ENCODE data around the gene AGPAT3.

The AGPAT3 gene

DNA sequence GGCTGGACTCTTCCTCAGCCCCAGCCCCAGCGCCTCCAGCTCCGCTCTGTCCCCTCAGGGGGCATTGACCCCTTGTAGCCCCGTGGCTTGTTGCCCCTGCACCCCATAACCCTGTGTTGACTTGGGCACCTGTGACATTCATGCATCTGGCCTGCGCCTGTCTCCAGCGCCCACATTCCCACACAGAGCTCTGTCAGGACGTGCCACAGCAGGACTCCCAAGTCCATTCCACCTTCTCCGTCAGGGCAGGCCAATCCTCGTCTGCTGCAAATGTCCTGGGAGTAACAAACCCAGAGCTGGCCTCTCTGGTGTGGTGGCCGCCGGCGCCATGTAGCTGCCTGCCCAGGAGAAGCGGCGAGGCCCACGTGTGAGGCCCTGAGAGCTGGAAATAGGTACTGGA is 60.6 kb downstream of the AGPAT3 start:
- DNase-seq = no peak

DNA sequence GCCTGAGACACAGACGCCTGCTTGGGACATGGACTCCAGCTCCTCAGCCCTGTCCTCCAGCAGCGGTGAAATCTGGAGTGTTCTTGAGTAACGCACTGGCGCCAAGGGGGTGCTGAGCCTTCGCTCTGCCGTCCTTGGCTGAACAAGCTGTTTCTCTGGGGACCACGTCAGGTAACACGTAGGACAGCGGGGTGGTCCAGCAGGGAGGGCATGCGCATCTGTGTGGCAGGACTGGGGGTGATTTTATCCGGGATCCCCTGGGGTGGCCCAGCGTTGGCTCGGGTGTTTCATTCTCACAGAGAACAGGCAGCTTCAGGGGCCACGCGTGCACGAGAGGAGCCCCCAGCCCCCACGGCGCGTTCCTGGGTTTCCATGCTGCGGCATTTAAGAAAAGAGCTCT is 61.2 kb downstream of the AGPAT3 start:
- no peak for DNase-seq

DNA sequence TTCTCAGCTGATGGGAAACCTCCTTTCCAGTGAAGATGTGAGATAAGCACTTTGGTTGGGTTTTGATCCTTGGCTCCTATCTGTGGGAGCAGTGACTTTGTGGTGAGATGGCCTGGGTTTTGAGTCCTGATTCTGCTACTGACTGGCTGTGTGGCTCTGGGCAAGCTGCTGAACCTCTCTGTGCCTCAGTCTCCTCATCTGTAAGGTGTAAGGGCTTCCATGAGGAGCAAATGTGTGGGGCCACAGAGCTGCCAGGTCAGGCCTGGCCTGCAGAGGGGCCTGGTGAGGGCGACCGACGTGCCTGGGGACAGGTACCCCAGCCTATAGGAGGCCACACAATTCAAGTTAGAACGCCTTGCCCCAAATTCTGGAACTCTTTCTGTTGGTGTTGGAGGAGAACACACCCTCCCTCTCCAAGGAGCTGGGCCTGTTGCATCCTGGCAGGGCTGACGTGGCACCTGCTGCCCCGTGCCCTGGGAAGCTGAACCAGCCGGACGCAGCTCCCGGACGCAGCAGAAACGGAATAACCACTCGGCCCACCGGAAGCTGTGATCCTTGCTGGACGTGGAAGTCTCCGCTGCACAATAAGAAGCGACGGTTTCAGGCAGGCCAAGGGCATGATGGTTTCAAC is 62.7 kb downstream of the AGPAT3 start:
- no peak for DNase-seq

DNA sequence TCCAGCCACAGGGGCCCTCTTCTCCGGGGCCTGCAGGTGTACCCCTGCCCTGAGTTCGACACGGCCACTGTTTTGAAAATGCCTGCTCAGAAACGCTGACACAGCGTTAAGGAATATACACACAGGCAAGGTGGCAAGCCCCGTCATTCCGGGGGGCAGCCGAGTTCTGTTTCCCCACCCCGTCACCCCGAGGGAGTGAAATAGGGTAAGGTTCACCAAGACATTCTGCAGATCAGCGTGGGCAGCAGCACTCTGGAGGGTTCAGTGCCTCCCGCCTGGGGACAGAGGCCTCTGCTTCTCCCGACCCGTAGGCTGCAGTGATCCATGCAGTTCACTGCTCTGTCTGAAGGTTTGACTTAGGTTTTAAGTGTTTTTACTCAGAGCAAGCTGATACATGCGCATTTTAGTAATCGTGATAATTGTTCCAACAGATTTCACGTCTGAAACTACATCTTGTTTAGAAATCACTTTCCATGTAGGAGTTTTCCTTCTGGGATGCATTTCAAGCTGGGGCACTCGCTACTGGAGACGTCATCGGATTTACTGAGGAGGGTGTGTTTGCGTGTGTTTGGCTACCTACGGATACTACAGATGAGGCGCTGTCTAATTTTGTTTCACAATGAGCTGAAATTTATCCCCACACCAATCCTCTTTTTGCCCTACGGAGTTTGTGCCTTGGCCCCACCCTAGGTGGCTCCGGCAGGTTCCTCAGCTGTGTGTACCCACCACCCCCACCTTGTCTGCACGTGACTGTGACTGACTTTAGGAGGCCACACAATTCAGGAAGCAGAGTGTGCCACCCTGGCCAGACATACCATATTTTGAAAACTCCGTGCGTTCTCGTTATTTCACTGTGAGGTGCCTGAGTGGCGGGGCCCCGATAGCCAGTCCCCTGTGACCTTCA is 63.5 kb downstream of the AGPAT3 start:
- DNase-seq = no peak

DNA sequence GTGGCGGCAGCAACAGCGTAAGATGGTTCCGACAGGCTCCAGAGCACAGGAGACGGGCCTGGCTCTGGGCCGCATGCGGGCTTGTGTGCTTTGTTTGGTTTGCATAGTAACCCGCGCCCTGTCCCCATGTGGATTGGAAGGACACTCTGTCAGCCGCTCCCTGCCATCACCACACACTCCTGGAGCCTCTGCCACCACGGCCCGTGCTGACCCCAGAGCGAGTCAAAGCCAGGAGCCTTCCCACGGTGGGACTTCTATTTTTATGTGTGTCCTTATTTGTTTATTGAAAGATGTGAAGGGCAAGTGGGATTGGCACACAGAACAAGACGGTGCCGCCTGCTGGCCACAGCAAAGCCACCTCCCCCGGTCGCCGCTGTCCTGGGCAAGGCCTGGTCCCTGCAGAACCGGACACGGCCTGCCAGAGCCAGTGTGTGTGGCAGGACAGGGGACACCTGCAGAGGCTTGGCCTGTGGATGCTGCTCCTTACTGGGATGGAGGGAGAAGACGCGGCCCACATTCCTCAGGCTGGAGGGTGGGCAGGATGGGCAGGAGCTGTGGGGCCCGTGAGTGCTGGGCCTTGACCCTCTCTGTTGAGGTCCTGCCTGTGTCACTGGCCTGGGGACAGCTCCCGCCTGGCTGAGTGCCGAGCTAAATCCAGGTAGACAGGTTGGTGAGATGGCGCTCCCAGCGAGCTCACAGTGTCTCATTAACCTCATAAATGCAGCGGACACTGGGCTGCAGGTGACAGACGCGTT is 64.4 kb downstream of the AGPAT3 start:
- no peak for DNase-seq

DNA sequence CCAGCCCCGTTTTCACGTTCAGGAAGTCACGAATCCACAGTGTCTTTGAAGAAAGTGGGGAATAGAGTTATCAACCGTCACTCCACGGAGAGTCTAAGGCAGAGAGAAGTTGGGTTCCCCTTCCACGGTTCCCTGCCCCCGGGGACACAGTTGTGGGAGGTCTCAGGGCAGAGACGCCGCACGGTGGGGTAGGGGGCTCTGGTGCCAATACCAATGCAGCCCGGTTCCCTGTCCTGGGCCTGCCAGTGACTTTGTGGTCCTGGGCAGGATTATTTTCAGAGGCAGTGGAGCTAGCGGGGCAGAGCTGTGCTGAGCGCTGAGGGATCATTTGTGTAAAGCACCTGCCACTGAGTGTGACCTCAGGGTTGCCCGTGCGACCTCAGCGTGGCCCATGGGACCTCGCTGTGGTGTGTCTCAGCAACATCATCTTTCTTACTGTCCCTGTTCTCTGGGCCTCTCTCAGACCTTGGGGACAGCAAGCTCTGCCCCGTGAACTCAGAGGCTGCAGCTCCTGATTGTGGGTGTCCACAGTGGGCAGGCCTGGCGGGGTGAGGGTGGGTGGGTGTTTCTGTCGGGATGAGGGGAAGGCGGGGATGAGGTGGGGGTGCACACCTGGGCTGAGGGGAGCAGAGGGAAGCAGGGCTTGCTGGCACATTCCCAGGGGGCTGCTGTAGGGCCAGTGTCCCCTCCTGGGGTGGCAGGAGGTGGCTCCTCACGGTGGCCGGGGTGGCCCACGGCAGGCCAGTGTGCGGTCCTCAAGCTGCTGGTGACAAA is 65.2 kb downstream of the AGPAT3 start:
- DNase-seq = no peak

DNA sequence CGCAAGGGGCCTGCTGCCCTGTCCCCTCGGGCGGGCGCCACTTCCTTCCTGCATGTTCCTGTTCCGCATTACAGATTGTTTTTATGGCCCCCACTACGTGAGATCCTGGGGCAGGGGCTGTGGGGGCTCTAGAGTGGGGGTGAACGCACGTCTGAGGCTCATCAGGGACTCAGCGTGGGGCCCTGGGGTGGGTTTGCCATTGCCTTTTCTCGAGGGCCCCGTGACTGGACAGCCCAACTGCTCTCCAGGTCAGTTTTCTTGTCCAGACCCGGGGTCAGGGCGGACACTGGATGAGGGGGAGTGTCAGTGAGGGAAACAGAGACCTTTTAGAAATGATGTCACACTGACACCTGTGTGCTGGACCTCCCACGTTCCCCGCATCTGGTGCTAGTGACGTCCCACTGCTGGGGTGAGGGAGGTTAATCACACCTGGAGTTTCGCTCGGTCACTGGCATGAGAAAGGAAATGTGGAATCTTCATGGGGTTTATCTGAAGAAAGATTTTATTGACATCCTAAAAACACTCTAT is 65.9 kb downstream of the AGPAT3 start:
- no peak for DNase-seq

DNA sequence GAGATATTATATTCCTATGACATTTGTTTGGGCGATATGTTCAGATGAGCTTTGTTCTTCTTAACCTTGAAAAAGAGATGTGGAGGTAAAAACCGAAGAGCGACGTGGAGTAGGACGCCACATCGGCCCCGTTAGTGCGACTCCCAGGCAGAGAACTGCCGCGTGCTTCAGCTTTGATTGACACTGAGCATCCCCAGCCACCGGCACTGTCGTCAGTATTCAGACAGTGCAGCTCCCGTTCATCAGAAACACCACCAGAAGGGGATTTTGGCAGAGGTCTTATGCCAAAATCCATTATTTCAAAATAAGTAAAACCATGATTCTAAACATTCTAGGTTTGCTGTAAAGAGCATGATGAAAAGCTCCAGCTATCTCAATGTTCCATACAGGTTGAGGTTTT is 66.5 kb downstream of the AGPAT3 start:
- DNase-seq = no peak

DNA sequence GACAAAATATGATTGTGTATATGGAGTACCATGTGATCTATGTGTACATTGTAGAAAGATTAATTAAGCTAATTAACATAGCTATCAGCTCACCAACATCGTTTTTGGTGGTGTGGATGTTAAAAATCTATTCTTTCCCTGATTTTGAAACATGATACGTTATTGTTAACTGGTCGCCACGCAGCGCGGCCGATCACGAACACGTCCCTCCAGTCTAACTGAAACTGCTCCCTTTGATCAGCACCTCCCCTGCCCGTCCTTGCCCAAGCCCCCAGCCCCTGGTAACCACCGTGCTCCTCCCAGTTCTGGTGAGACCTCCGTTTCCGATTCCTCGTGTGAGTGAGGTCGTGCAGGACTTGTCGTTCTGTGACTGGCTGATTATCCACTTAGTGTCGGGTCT is 67.0 kb downstream of the AGPAT3 start:
- DNase-seq = no peak

DNA sequence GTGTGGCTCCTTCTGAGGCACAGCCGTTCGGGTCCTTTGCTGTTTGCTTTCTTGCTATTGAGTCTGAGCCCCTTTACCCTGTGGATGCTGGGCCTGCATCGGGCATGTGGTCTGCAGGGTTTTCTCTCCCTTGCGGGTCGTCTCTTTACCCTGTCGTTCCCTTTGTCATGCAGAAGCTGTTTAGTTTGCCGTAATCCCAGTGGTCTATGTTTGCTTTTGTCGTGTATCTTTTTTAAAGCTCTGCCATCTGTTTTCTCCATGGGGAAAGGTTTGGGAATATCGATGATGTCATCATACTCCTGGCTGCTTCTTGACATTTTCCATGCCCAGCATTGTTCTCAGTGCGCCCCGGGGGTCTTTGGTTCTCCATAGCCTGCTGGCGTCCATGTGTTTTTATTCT is 68.2 kb downstream of the AGPAT3 start:
- no peak for DNase-seq

DNA sequence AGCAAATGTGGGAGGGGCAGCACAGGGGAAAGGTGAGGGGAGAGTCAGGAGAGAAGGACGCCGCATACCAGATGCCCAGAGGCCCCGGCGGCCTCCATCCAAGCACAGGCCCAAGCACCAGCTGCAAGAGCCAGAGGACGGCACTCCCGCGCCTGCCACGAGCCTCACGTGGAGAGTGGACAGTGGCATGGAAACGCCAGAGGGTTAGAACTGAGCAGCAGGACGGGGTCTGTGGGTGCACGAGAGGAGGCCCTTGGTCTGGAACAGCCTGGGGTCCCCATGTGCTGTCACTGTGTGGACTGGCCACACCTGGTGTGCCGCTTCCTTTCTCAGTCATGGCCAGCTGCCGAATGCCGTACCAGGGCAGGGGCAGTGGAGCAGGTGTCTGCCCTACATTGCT is 68.7 kb downstream of the AGPAT3 start:
- DNase-seq = no peak

DNA sequence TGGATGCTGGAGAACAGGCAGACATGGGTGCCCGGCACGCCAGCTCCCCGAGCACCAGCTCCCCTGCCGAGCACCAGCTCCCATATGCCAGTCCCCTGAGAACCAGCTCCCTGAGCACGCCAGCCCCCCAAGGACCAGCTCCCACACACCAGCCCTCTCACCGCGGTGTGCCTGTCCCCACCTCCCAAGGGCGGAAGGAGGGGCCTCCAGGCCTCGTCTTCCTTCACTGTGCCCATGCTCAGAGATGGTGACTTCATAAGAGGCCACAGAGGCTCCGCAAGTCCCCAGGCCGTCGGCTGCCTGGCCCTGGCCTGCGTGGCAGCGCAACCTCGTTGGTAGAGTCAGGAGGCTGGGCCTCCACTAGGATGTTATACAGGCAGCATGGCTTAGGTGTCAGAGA is 69.1 kb downstream of the AGPAT3 start:
- no peak for DNase-seq

DNA sequence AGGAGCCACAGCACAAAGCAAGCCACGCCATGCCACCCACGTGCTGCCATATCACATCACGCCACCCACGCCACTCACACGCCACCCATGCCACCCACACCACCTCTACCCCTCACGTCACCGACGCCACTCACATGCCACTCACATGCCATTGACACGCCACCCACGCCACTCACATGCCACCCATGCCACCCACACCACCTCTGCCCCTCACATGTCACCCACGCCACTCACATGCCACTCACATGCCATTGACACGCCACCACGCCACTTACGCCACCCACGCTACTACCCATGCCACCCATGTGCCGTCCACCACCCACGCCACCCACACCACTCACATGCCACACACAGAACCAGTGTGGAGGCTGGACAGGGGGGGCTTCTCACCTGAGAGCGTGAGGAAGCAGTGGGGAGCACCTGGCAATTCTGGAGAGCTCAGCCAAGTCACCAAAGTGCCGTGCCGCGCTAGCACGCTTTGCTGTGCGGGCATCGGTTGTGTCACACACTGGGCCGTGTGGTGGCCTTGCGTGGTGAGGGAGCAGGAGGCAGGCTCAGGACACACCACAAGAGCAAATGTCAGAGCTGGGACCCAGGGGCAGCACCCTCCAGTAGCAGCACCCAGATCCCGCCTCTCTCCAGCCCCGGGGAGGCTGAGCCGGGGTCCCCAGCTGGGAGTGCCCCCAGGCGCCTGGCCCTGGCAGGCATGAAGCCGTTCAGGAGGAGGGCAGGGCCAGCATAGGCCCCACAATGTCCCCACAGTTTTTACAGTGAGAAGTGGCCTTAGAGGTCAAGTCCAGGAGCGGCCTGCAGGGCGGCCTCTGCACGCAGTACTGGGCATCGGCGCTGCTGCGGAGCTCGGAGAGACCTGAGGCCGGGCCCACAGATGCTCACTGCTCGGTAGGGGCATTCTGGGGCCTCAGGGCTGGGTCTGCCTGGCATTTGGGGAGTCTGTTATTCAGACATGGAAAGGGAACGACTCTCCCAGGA is 70.0 kb downstream of the AGPAT3 start:
- DNase-seq = no peak

DNA sequence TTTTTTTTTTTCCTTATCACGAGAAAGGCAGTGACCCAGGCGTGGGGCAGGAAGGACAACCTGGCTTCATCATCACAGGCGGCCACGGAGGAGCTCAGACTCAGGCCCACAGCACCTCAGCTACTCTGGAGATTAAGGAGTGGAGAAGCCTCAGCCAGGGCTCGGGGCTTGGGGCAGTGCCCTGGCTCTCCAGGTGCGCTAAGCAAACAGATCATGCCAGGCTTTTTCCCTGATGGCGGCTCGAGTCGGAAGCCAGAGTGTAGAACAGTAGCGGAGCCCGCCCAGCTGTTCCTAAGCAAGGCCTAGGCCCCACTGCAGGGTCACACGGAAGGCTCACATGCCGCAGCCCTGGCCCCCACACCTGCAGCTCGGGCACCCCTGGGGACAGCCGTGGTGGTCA is 70.7 kb downstream of the AGPAT3 start:
- no peak for DNase-seq

DNA sequence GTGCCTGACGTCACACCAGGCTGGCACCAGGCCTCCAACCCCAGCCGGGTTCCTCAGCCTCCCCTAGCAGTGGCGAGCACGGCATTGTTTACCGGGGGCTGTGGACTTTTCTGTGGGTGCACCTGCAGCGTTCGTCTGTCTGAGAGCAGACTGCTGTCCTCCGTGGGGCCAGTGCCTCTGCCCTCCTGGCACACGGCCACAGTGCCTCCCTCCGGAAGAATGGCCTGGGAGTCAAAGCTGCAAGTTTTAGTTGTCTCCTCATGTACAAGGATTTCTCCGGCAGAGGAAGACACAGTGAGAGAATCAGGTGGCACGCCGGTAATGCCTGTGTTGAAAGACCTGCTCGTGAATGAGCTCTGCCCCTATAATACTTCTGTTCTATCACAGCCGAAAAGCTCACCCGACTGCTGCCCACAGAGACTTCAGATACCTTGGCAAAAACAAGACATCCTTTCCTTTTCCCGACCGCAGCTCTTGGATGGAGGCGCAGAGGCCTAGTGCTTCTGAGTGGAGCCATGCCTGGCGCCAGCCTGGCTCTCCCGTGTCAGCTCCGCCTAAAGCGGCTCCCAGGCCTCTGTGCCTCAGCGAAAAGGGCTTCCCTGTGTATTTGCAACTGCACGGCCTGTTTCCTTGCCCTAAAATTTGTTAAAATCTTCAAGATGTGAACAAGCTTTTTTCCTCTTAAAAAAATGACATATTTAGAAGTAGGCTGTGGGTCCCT is 71.4 kb downstream of the AGPAT3 start:
- DNase-seq = no peak

DNA sequence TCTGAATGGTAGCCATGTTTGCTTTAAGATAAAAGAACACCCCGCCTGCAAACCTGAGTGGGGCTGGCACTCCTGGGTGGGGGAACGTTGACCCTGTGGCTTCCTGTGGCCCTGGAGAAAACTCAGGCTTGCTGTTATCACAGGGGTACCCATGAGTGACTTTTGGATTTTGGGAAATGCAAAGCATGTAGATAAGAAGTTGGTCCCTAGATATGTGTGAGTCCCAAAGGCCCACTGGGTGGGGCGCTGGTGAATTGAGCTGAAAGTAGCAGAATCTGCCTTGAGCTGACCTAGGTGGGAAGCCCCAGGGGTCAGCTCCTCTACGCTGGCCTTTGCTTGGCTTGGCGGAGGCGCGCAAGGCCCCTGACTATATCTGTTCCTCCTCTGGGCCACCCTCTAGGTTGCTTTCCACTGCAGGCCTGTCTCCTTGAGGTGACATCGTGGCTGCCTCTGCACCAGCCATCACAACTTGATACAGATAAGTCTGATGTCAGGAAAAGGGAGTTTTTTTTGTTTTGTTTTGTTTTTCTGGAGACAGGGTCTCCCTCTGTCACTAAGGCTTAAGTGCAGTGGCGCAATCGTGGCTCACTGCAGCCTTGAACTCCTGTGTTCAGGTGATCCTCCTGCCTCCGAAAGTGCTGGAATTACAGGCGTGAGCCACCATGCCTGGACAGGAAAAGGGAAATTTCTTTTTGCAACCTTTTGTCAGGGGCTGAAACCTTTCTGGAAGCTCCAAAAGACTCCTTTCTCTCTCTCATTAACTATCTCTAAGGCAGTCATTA is 72.2 kb downstream of the AGPAT3 start:
- DNase-seq = no peak

DNA sequence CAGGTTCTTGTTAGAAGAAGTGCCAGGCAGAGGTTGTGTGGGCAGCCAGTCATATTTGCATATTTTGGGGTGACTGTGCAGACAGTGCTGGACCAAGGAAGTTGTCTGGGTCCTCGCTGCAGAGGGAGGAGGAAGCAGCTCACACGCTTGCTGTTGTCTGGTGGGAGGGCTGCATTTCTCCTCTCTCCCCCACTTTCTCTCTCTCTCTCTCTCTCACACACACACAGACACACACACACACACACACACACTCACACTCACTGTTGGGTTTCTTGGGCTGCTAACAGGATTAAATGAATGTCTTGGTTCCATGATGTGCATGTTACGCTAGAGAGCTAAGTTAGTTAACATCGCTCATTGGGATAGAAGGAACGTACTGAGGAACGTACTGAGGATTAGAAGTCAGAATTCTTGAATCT is 72.9 kb downstream of the AGPAT3 start:
- DNase-seq = peak; percentile 34

DNA sequence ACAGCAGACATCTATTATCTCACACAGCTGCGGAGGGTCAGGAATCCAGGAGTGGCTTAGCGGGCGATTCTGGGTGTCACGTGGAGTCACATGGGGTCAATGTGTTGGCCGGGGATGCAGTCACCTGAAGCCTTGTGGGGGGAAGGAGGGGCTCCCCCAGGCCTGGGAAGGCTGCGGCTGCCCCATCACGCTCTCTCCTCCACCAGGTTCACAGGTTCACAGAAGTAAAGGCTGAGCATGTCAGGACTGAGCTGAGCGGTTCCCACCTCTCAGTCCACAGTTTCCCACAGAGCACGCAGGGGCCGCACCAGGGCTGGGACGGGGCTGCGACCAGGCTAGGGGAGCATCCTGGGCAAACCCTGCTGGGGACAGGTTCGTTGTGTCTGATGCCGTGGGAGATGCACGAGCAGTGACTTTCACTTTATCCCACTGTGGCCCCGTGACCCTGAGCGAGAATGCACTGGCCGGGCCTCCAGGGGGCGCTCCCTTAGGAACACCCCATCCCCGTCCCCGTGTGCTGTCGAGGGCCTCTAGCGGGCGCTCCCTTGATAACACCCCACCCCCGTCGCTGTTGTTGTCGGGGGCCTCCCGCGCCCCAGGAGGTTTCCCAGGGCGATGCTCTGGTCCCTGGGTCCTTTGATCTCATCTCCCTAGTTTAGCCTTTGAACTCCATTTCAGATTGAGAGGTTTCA is 73.9 kb downstream of the AGPAT3 start:
- peak; percentile 94 for DNase-seq
